ENCODE data around the gene MAFF.

MAFF gene

GRCh38 chr22:38250643-38251340 is 49.0 kb downstream of the MAFF start:
- DNase-seq = no peak

GRCh38 chr22:38251341-38251692 is 49.5 kb downstream of the MAFF start:
- no peak for DNase-seq

DNA sequence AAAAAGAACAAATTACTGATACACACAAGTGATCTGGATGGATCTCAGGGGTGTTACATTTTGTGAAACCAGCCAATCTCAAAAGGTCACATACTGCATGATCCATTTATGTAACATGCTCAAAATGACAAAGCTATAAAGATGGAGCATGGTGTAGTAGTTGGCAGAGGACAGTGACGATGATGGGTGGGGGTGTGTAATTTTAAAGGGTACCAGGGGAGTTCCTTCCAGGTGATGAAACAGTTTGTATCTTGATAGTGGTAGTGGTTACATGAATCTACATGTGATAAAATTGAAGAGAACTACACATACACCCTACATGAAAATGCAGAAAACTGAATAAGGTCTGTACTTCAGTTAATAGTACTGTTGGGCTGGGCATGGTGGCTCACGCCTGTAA is 53.9 kb downstream of the MAFF start:
- no peak for DNase-seq

GRCh38 chr22:38257181-38257580 is 55.4 kb downstream of the MAFF start:
- DNase-seq = no peak

DNA sequence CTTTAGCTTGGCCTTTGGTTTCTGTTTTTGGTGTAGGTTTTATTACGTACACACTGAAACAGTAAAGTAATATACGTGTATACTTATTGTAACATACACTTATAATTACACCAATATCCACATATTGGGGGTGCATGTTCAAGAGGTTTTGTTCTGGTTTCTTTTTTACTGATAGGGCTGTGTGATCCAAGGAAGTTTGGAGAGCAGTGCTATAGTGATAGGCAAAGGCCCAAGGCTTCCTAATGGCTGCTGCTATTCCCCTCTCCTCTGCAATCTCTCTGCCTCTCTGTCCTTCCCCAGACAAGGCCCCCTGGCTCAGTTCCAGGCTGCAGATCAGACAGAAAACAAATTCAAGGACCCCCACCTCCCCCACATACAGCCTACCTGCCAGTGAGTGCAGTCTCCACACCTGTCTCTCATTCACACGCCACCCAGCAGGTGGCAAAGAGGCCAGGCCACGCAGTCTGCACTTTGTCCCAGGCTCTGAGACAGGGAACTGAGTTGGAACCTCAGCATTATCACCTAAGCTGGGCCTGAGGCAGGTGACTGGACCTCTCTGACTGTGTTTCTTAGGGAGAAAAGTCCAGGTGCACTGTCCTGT is 56.0 kb downstream of the MAFF start:
- DNase-seq = no peak

DNA sequence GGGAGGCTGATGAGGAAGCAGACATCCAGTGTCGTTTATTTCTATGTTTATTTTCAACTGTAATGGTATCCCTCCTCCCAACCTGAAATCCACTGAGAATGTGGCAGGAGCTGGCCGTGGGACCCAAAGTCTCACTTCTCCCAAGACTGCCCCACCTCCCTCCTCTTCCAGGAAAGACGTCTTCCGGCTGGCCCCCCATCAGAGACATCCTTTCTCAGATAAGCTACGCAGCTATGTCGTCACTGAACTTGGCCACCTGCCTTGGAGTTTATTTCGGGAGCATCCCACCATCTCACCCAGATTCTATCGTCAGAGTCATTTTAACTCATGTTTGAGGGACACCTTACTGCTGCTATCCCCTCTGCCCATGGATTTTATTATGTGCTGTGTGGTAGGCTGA is 57.1 kb downstream of the MAFF start:
- no peak for DNase-seq

GRCh38 chr22:38259370-38259769 is 57.6 kb downstream of the MAFF start:
- no peak for DNase-seq

- DNase-seq = peak; percentile 7
Observed at GRCh38 chr22:38260761-38261681, 59.2 kb downstream of the MAFF start.

DNA sequence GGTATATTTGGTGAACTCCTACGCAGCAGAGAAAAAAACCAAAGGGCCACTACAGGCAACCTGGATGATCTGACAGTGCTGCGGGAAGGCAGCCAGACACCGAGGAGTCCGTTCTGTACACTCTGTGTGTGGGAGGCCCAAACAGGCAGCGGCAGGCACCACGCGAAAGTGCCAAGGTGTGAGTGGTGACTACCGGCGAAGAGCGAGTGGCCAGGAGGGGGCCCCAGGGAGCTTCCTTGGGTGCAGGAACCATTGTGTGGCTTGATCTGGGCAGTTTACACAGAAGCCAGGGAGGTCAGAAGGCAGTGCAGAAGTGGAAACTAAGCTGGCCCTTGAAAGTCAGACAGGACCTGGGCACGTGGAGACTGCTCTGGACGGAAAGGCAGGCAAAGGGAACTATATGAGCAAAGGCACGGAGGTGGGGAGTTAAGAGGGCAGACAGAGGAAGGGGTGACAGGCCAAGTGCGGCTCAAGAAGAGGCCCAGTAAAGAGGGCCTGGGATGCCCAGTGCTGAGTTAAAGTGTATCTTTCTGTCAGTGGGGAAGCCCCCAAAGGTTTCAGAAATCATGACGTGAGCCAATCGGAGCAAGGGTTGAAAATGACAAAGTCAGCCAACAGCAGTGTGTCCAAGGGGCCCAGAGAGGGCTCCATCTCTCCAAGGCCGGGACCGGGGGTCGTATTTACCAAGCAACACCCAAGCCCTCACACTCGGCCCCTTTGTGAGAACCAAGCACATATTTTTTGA is 60.4 kb downstream of the MAFF start:
- peak; percentile 35 for DNase-seq

DNA sequence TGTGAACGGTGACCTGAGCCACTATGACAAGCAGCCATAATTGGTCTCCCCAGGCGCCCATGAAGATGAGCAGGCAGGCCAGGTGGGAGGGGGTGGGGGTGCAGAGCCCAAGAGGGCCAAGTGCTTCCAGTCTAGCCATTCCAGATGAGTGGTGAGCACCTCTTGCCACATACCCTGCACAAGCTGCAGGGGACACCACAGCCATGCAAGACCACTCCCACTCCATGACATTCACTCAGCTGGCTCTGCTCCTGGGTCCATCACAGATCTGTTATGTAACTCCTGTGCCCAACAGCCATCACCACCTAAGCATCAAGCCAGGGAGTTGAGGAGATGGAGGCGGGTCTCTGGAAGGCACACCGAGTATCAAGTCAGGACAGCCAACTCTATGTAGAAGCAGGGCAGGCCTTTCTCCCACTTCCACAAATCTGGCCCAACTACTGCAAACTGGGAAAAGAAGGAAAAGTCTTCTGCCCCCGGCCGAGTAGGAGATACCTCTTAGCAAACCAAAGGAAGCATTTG is 62.6 kb downstream of the MAFF start:
- DNase-seq = no peak
